Measurements from ENCODE around the gene CHKB. TPM values are rescaled to one million over a fixed set of nuclear protein-coding genes. Genes with fewer than 3 reads are reported as not detected.
"Not testable (repeated sequence)": the region's sequence is repeated elsewhere in the genome, so short reads cannot be mapped to it uniquely, and the experiment has no call there.

Gene CHKB
- total RNA-seq, 1 experiment from 2014 or later = 34.8 TPM

- peak; percentile 78 for DNase-seq (ENCODE audit: low spot score)
- in situ Hi-C loops (cut with HindIII; ENCODE audit: low sequenced_read_pairs) = no loop called here
Observed at GRCh38 chr22:50613291-50613981, 30.8 kb upstream of the CHKB start.

- DNase-seq (ENCODE audit: low spot score) = peak; percentile 23
- in situ Hi-C loops (cut with HindIII; ENCODE audit: low sequenced_read_pairs) = no loop called here
Observed at GRCh38 chr22:50612528-50613221, 30.0 kb upstream of the CHKB start.

- DNase-seq (ENCODE audit: low spot score) = no peak
- in situ Hi-C loops (cut with HindIII; ENCODE audit: low sequenced_read_pairs) = no loop called here
Observed at GRCh38 chr22:50612168-50612527, 29.5 kb upstream of the CHKB start.

GRCh38 chr22:50611341-50612060, 28.9 kb upstream of the CHKB start:
- no peak for DNase-seq (ENCODE audit: low spot score)
- in situ Hi-C loops (cut with HindIII; ENCODE audit: low sequenced_read_pairs) = no loop called here

GRCh38 chr22:50610581-50610980, 27.9 kb upstream of the CHKB start:
- in situ Hi-C loops (cut with HindIII; ENCODE audit: low sequenced_read_pairs) = no loop called here
- no peak for DNase-seq (ENCODE audit: low spot score)

- DNase-seq (ENCODE audit: low spot score) = no peak
- in situ Hi-C loops (cut with HindIII; ENCODE audit: low sequenced_read_pairs) = no loop called here
Observed at GRCh38 chr22:50610041-50610451, 27.4 kb upstream of the CHKB start.

- in situ Hi-C loops (cut with HindIII; ENCODE audit: low sequenced_read_pairs) = no loop called here
- no peak for DNase-seq (ENCODE audit: low spot score)
Observed at GRCh38 chr22:50609599-50609998, 26.9 kb upstream of the CHKB start.

- in situ Hi-C loops (cut with HindIII; ENCODE audit: low sequenced_read_pairs) = no loop called here
Observed at GRCh38 chr22:50608996-50609395, 26.3 kb upstream of the CHKB start.

GRCh38 chr22:50608058-50608840, 25.6 kb upstream of the CHKB start:
- in situ Hi-C loops (cut with HindIII; ENCODE audit: low sequenced_read_pairs) = not testable (repeated sequence)

More at GRCh38 chr22:50608996-50609395, 26.3 kb upstream of the CHKB start:
- no peak for DNase-seq (ENCODE audit: low spot score)

GRCh38 chr22:50607659-50608020, 25.0 kb upstream of the CHKB start:
- DNase-seq (ENCODE audit: low spot score) = no peak
- in situ Hi-C loops (cut with HindIII; ENCODE audit: low sequenced_read_pairs) = no loop called here

More at GRCh38 chr22:50608058-50608840, 25.6 kb upstream of the CHKB start:
- not testable (repeated sequence) for DNase-seq (ENCODE audit: low spot score)

GRCh38 chr22:50606946-50607658, 24.5 kb upstream of the CHKB start:
- in situ Hi-C loops (cut with HindIII; ENCODE audit: low sequenced_read_pairs) = no loop called here
- no peak for DNase-seq (ENCODE audit: low spot score)

- DNase-seq (ENCODE audit: low spot score) = peak; percentile 84
- in situ Hi-C loops (cut with HindIII; ENCODE audit: low sequenced_read_pairs) = no loop called here
Observed at GRCh38 chr22:50606165-50606945, 23.7 kb upstream of the CHKB start.

- no peak for DNase-seq (ENCODE audit: low spot score)
- in situ Hi-C loops (cut with HindIII; ENCODE audit: low sequenced_read_pairs) = no loop called here
Observed at GRCh38 chr22:50605613-50606074, 23.0 kb upstream of the CHKB start.

GRCh38 chr22:50605002-50605612, 22.5 kb upstream of the CHKB start:
- DNase-seq (ENCODE audit: low spot score) = no peak
- in situ Hi-C loops (cut with HindIII; ENCODE audit: low sequenced_read_pairs) = no loop called here

GRCh38 chr22:50604256-50605001, 21.8 kb upstream of the CHKB start:
- in situ Hi-C loops (cut with HindIII; ENCODE audit: low sequenced_read_pairs) = no loop called here
- no peak for DNase-seq (ENCODE audit: low spot score)

- in situ Hi-C loops (cut with HindIII; ENCODE audit: low sequenced_read_pairs) = no loop called here
- no peak for DNase-seq (ENCODE audit: low spot score)
Observed at GRCh38 chr22:50603511-50604255, 21.0 kb upstream of the CHKB start.
